CD4-positive, alpha-beta memory T cell (primary cell): ENCODE results near the gene NBEA. TPM values are rescaled to one million over a fixed set of nuclear protein-coding genes. Genes with fewer than 3 reads are reported as not detected.
"Not testable (repeated sequence)": the region's sequence is repeated elsewhere in the genome, so short reads cannot be mapped to it uniquely, and the experiment has no call there.

Experiments used
- CTCF ChIA-PET: fragments of 350-600 bp; sonication (Branson Sonifier 250); formaldehyde crosslinking; loops from one replicate; lab custom pipeline; 2021; ENCODE audit warnings: inconsistent platforms; ENCODE audit not compliant: partially characterized antibody; lab: Charles Lee
- POLR2A ChIA-PET: fragments of 350-600 bp; sonication (Branson Sonifier 250); formaldehyde crosslinking; loops from one replicate; lab custom pipeline; 2021; ENCODE audit not compliant: partially characterized antibody; lab: Charles Lee
- DNase-seq, 5 donors: peaks; one replicate each; pipeline versions ENCODE4 v3.0.0 to v3.0.0-alpha.2; 2020 to 2022; ENCODE audit warnings: mixed read lengths in 1 of 5
- H3K27ac ChIP-seq: one replicate; pipeline ENCODE4 v1.7.0; 2013; ENCODE audit warnings: low read depth, low read length
- H3K27me3 ChIP-seq: 2 replicates; pipeline ENCODE4 v1.7.0; 2013; ENCODE audit warnings: mild to moderate bottlenecking, low read length, moderate library complexity; ENCODE audit not compliant: insufficient read depth
- H3K36me3 ChIP-seq: 2 replicates; pipeline ENCODE4 v1.7.0; 2013; ENCODE audit warnings: mild to moderate bottlenecking, low read length, moderate library complexity; ENCODE audit not compliant: insufficient read depth
- H3K4me1 ChIP-seq: 2 replicates; pipeline ENCODE4 v1.7.0; 2013; ENCODE audit warnings: mild to moderate bottlenecking, low read length, moderate library complexity; ENCODE audit not compliant: insufficient read depth
- H3K4me3 ChIP-seq, 2 donors: one replicate each; pipeline ENCODE4 v1.7.0; 2013; ENCODE audit warnings: low read length in 2 of 2, mild to moderate bottlenecking in 1 of 2
- H3K9me3 ChIP-seq, 2 donors: one replicate each; pipeline ENCODE4 v1.7.0; 2013; ENCODE audit warnings: low read length in 2 of 2, control low read depth in 1 of 2; ENCODE audit not compliant: control insufficient read depth in 1 of 2
- H3K27ac Mint-ChIP-seq, 7 donors: one replicate each; pipeline ENCODE4 v1.8.0; 2020 to 2021; ENCODE audit warnings: mixed read lengths in 7 of 7, mild to moderate bottlenecking in 6 of 7, inconsistent platforms in 3 of 7, moderate library complexity in 3 of 7
- H3K27me3 Mint-ChIP-seq, 2 donors: one replicate each; pipeline ENCODE4 v1.8.0; 2020 to 2021; ENCODE audit warnings: mixed read lengths in 2 of 2
- H3K36me3 Mint-ChIP-seq, 2 donors: one replicate each; pipeline ENCODE4 v1.8.0; 2020 to 2021; ENCODE audit warnings: mixed read lengths in 2 of 2, inconsistent platforms in 1 of 2, mild to moderate bottlenecking in 1 of 2
- H3K4me1 Mint-ChIP-seq, 4 donors: one replicate each; pipeline ENCODE4 v1.8.0; 2020 to 2021; ENCODE audit warnings: mixed read lengths in 4 of 4, mild to moderate bottlenecking in 1 of 4
- H3K4me3 Mint-ChIP-seq, 8 donors: one replicate each; pipeline ENCODE4 v1.8.0; 2020 to 2021; ENCODE audit warnings: mixed read lengths in 8 of 8, mild to moderate bottlenecking in 7 of 8, moderate library complexity in 6 of 8, inconsistent platforms in 3 of 8
- H3K9me3 Mint-ChIP-seq, 8 donors: one replicate each; pipeline ENCODE4 v1.8.0; 2020 to 2021; ENCODE audit warnings: mixed read lengths in 8 of 8, mild to moderate bottlenecking in 5 of 8, inconsistent platforms in 3 of 8, moderate library complexity in 1 of 8
- intact Hi-C: fragments of 100-400 bp; cut with micrococcal nuclease; formaldehyde crosslinking; loops from one replicate; pipeline ENCODE4 v1.15.1; 2023
- polyA plus RNA-seq, 2 donors: library from polyadenylated mRNA; unstranded; fragments of 300-500 nt; fragmentation: Illumina TruSeq; gene quantifications; one replicate each; pipeline ENCODE4 v1.2.3, GENCODE V29; 2021
- total RNA-seq, 2 experiments: library from RNA; stranded (reverse); gene quantifications; one replicate each; pipeline ENCODE4 v1.2.3, GENCODE V29; 2021

NBEA gene
- total and polyA plus RNA-seq, 4 experiments from 2014 or later = 0.48 to 1.8 (median 1.1) TPM

DNA sequence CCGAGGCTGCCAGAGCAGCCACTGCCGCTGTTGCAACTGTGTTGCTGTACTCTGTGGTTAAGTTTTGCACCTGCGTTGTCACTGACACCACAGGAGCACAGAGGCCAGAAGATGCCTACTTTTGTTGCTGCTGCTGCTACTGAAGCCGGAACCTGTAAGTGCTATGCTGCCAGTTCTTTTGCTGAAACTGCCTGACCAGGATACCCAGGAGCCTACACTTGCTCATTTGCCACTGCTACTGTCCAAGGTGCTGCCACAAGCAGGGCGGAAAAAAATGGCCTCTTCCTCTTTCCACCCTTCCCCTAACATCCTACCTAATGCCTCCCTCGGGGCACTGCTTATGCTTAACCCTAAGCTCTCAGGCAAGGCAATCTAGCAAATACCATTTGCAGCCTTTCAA is 29.0 kb upstream of the NBEA start:
- H3K9me3 Mint-ChIP-seq = peaks cover 0 to 4% (median 1%) of the 10 kb centered on the region in 8 donors

GRCh38 chr13:34914416-34914815 is 27.7 kb upstream of the NBEA start:
- H3K9me3 ChIP-seq = no peaks in the 10 kb centered on the region
- no peaks in the 10 kb centered on the region for H3K4me1 ChIP-seq
- Mint-ChIP-seq H3K4me3 (no peak overlapping the region), H3K27ac (no peak overlapping the region), H3K9me3 (peaks cover 0 to 6% (median 0%) of the 10 kb centered on the region in 8 donors), H3K36me3 (no peaks in the 10 kb centered on the region), H3K4me1 (no peaks in the 10 kb centered on the region), H3K27me3 (peaks cover 2 to 3% of the 10 kb centered on the region in 2 donors)
- H3K4me3 ChIP-seq = no peak overlapping the region
- CTCF ChIA-PET = no interaction called here
- POLR2A ChIA-PET = no interaction called here
- intact Hi-C loops = no loop called here
- no peaks in the 10 kb centered on the region for H3K36me3 ChIP-seq
- H3K27ac ChIP-seq = no peak overlapping the region
- DNase-seq = no peak
- no peaks in the 10 kb centered on the region for H3K27me3 ChIP-seq

More for the DNA sequence above, 29.0 kb upstream of the NBEA start:
- no peak for DNase-seq
- no peak overlapping the region for H3K4me3 Mint-ChIP-seq
- H3K27me3 ChIP-seq = no peaks in the 10 kb centered on the region
- H3K27ac Mint-ChIP-seq = no peak overlapping the region
- POLR2A ChIA-PET = no interaction called here
- no peaks in the 10 kb centered on the region for H3K4me1 Mint-ChIP-seq
- H3K27me3 Mint-ChIP-seq = peaks cover 2 to 3% of the 10 kb centered on the region in 2 donors
- H3K36me3 ChIP-seq = no peaks in the 10 kb centered on the region
- no peaks in the 10 kb centered on the region for H3K4me1 ChIP-seq
- CTCF ChIA-PET = no interaction called here
- H3K27ac ChIP-seq = no peak overlapping the region
- H3K9me3 ChIP-seq = no peaks in the 10 kb centered on the region
- H3K36me3 Mint-ChIP-seq = no peaks in the 10 kb centered on the region
- intact Hi-C loops = no loop called here
- H3K4me3 ChIP-seq = no peak overlapping the region

- H3K4me3 Mint-ChIP-seq = no peak overlapping the region
- peaks cover 0 to 9% (median 1%) of the 10 kb centered on the region in 8 donors for H3K9me3 Mint-ChIP-seq
- H3K4me1 Mint-ChIP-seq = no peaks in the 10 kb centered on the region
- H3K27ac ChIP-seq = no peak overlapping the region
- H3K36me3 ChIP-seq = no peaks in the 10 kb centered on the region
- H3K4me1 ChIP-seq = no peaks in the 10 kb centered on the region
- ChIA-PET CTCF (no interaction called here), POLR2A (no interaction called here)
- no peaks in the 10 kb centered on the region for H3K27me3 ChIP-seq
- peaks cover 0 to 3% of the 10 kb centered on the region in 2 donors for H3K27me3 Mint-ChIP-seq
- intact Hi-C loops = no loop called here
- H3K27ac Mint-ChIP-seq = no peak overlapping the region
- H3K4me3 ChIP-seq = no peak overlapping the region
- H3K9me3 ChIP-seq = no peaks in the 10 kb centered on the region
- no peaks in the 10 kb centered on the region for H3K36me3 Mint-ChIP-seq
- DNase-seq = no peak
These were observed 15.6 kb upstream of the NBEA start for GRCh38 chr13:34926508-34926907.

- H3K36me3 Mint-ChIP-seq, H3K9me3 Mint-ChIP-seq, H3K4me3 Mint-ChIP-seq, intact Hi-C loops, H3K36me3 ChIP-seq, H3K27me3 ChIP-seq, H3K27me3 Mint-ChIP-seq, H3K4me1 ChIP-seq, DNase-seq, H3K4me3 ChIP-seq, H3K27ac ChIP-seq, POLR2A ChIA-PET, CTCF ChIA-PET, H3K4me1 Mint-ChIP-seq, H3K27ac Mint-ChIP-seq, H3K9me3 ChIP-seq: not testable (repeated sequence)
These were observed 13.4 kb upstream of the NBEA start for GRCh38 chr13:34928676-34929075.

- Mint-ChIP-seq H3K9me3 (peaks cover 0 to 5% (median 3%) of the 10 kb centered on the region in 8 donors), H3K27ac (no peak overlapping the region), H3K36me3 (no peaks in the 10 kb centered on the region), H3K4me3 (no peak overlapping the region), H3K4me1 (no peaks in the 10 kb centered on the region), H3K27me3 (peaks cover 0 to 3% of the 10 kb centered on the region in 2 donors)
- CTCF ChIA-PET = no interaction called here
- intact Hi-C loops = no loop called here
- POLR2A ChIA-PET = no interaction called here
- Histone ChIP-seq H3K9me3 (no peaks in the 10 kb centered on the region), H3K27ac (no peak overlapping the region), H3K27me3 (no peaks in the 10 kb centered on the region), H3K36me3 (no peaks in the 10 kb centered on the region), H3K4me1 (no peaks in the 10 kb centered on the region), H3K4me3 (no peak overlapping the region)
- no peak for DNase-seq
These were observed 10.5 kb upstream of the NBEA start for GRCh38 chr13:34931572-34931971.

DNA sequence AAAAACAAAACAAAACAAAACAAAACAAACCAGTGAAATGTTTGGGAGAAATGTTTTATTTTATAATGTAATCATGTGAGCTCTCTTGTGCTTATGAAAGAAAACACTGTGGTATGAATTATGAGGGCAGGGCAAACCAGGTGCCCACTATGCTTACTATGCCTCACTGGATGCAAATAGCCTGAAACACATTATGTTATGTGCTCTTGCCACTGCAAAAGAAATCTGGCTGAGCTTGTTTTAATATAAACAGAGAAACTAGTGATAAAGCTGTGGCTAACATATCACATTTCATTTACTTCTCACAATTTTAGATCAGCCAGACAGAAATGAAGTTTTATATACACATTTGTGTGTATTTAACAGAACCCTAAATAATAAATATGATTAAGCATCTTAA is 8.7 kb upstream of the NBEA start:
- Mint-ChIP-seq H3K36me3 (no peaks in the 10 kb centered on the region), H3K27me3 (peaks cover 0 to 3% of the 10 kb centered on the region in 2 donors), H3K27ac (no peak overlapping the region), H3K9me3 (peaks cover 0 to 5% (median 3%) of the 10 kb centered on the region in 8 donors), H3K4me1 (no peaks in the 10 kb centered on the region), H3K4me3 (no peak overlapping the region)
- Histone ChIP-seq H3K27ac (no peak overlapping the region), H3K4me1 (no peaks in the 10 kb centered on the region), H3K36me3 (no peaks in the 10 kb centered on the region), H3K27me3 (no peaks in the 10 kb centered on the region), H3K9me3 (no peaks in the 10 kb centered on the region), H3K4me3 (no peak overlapping the region)
- intact Hi-C loops = no loop called here
- DNase-seq = no peak
- POLR2A ChIA-PET = no interaction called here
- CTCF ChIA-PET = no interaction called here

DNA sequence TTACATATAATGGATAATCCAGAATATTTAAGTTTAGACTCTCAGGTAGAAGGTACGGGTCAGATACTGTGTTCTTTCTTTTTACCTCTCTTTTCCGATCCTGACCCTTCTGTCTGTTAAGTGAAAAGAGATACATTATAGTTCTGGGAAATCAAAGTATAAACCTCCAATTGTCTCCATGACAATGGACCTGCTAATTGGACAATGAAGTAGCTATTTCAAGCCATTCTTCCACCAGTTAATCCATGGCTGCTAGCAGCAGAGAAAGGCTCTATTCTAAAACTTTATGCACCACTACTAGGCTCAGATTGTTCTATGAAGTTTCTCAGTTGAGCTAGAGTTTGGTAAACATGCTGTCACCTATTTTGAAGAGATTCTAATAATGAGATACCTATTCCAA is 8.3 kb upstream of the NBEA start:
- Mint-ChIP-seq H3K9me3 (peaks cover 0 to 3% (median 1%) of the 10 kb centered on the region in 8 donors), H3K36me3 (no peaks in the 10 kb centered on the region), H3K4me3 (no peak overlapping the region), H3K27ac (no peak overlapping the region), H3K4me1 (no peaks in the 10 kb centered on the region), H3K27me3 (peaks cover 0 to 2% of the 10 kb centered on the region in 2 donors)
- H3K9me3 ChIP-seq = no peaks in the 10 kb centered on the region
- H3K4me3 ChIP-seq = no peak overlapping the region
- DNase-seq = no peak
- POLR2A ChIA-PET = no interaction called here
- no peaks in the 10 kb centered on the region for H3K36me3 ChIP-seq
- H3K27me3 ChIP-seq = no peaks in the 10 kb centered on the region
- intact Hi-C loops = no loop called here
- H3K27ac ChIP-seq = no peak overlapping the region
- CTCF ChIA-PET = no interaction called here
- H3K4me1 ChIP-seq = no peaks in the 10 kb centered on the region

GRCh38 chr13:34935841-34936240 is 6.2 kb upstream of the NBEA start:
- H3K4me1 Mint-ChIP-seq = no peaks in the 10 kb centered on the region
- POLR2A ChIA-PET = no interaction called here
- intact Hi-C loops = no loop called here

More at GRCh38 chr13:34935841-34936240, 6.2 kb upstream of the NBEA start:
- no peaks in the 10 kb centered on the region for H3K4me1 ChIP-seq
- Mint-ChIP-seq H3K27me3 (peaks cover 0 to 2% of the 10 kb centered on the region in 2 donors), H3K27ac (no peak overlapping the region), H3K36me3 (no peaks in the 10 kb centered on the region), H3K9me3 (peaks cover 0 to 3% (median 0%) of the 10 kb centered on the region in 8 donors), H3K4me3 (no peak overlapping the region)
- H3K27ac ChIP-seq = no peak overlapping the region
- H3K36me3 ChIP-seq = no peaks in the 10 kb centered on the region
- no peak overlapping the region for H3K4me3 ChIP-seq
- no peaks in the 10 kb centered on the region for H3K9me3 ChIP-seq
- no peak for DNase-seq
- H3K27me3 ChIP-seq = peaks cover 6% of the 10 kb centered on the region
- CTCF ChIA-PET = no interaction called here
